ENCODE data around the gene BLCAP.

Gene BLCAP

DNA sequence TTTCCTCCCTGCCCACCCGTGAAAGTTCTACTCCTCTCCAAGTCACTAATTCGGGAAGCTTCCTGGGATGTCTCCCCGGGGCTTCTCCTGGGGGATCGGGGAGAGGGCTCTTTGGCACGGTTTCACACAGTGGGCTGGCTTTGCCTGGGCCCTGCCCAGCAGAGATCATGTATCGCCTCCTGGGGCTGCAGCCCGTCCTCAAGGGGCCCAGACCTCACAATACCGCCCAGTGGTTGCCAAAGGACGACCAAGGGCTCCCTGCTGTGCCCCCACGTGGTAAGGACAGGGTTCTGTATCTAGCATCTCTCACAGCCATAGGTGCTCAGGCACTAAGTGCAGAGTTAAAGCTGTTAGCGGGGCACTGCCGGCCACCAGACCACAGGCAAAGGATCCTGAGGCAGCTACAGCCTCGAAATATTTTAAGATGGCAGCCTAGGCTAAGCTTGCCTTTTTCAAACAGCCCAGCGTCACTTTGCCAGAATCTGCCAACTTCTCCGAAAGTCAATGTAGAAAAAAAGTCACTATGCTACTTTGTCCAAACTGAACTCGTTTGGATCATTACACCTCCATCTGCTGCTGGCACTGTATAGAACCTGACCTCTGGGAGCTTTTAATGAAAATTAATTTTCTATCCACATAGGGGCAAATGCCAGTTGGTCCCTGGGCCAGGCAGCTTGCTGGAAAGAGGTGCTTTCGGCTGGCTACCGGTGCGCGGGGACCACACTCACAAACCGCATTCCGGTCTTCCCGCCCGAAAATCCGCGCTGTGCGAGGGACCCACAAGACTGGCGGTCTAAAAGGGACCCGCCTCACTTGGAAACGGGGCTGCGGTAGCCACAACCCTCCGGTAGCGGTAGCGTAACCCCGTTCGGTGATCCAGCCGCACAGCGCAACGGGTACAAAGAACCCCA is 7.9 kb downstream of the BLCAP start:
- peaks cover 10% of the 10 kb centered on the region for H3K4me1 ChIP-seq
- no peak overlapping the region for H3K4me3 ChIP-seq (ENCODE audit: low read depth, low read length)
- peak; percentile 64 for DNase-seq
- peaks cover 21% of the 10 kb centered on the region for H3K36me3 ChIP-seq
- H3K27me3 ChIP-seq: no peaks in the 10 kb centered on the region
- 0 out of 2 replicates have a peak, but pooled peaks cover 2% of the 10 kb centered on the region for H3K9me3 ChIP-seq
- TF ChIP-seq, protein P1, sequence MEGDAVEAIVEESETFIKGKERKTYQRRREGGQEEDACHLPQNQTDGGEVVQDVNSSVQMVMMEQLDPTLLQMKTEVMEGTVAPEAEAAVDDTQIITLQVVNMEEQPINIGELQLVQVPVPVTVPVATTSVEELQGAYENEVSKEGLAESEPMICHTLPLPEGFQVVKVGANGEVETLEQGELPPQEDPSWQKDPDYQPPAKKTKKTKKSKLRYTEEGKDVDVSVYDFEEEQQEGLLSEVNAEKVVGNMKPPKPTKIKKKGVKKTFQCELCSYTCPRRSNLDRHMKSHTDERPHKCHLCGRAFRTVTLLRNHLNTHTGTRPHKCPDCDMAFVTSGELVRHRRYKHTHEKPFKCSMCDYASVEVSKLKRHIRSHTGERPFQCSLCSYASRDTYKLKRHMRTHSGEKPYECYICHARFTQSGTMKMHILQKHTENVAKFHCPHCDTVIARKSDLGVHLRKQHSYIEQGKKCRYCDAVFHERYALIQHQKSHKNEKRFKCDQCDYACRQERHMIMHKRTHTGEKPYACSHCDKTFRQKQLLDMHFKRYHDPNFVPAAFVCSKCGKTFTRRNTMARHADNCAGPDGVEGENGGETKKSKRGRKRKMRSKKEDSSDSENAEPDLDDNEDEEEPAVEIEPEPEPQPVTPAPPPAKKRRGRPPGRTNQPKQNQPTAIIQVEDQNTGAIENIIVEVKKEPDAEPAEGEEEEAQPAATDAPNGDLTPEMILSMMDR (IDR thresholded peaks at IDR 0.05; ENCODE audit: low read depth, low read length): peak; percentile 42

DNA sequence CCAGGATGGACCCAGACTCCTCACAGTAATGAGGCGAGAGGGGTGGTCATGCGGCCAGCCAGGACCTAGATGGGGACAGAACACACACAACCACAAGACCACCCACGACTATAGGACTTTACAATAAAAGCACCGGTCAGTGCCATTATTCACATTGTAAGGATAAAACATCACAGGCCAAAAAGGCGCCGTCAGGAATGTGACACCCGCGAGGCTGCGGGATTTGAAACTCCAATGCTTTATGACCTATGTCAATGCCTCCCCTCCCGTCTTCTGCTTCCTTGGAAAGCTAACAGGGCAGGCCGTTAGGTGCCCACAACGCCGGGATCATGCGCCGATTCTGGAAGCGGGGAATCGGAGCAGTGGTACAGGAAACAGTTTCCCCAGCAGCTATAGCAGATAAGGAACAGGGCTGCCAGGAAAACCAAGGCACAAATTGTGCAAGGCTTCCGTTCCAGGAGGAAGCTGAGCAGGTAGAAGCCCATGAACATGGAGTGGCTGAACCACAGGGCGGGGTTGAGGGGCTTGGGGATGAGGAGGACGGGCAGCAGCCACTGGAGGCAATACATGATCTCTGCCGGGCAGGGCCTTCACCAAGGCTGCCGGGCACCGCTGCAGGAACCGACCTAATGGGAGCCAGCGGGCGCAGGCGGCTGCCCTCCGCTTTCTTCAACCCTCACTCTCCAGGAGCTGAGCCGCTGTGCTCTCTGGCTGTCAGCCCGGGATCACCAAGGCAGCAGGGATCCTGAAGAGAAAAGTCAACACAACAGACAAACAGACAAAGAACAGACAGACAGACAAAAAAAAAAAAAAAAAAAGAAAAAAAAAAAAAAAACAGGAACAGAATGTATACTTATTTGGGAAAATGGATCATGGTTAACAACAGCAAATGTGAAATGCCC is 8.8 kb downstream of the BLCAP start:
- Histone ChIP-seq H3K4me3 (ENCODE audit: low read depth, low read length) (no peak overlapping the region), H3K9me3 (0 out of 2 replicates have a peak, but pooled peaks cover 2% of the 10 kb centered on the region), H3K4me1 (peaks cover 10% of the 10 kb centered on the region), H3K36me3 (peaks cover 21% of the 10 kb centered on the region), H3K27me3 (no peaks in the 10 kb centered on the region)
- DNase-seq: no peak
- TF ChIP-seq, protein P1 (IDR thresholded peaks at IDR 0.05; ENCODE audit: low read depth, low read length): no peak

DNA sequence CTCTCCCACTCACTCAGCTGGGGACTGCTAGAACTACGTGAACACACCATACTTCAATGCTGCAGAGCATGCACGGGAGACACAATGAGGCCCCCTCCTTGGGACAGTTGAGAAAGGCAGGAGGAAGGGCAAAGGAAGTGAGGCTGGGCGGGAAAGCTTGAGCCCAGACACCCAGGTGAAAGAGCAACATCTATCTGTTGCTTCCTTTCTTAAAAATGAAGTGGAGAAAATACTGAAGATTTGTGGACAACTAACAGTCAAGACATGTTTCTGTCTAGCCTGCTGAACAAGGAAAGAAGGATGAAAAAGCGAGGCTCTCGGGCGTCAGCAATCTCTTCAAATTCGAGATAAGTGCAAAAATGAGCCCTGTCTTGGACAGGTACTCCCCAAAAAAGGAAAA is 9.6 kb downstream of the BLCAP start:
- no peak overlapping the region for H3K4me3 ChIP-seq (ENCODE audit: low read depth, low read length)
- H3K4me1 ChIP-seq: peaks cover 10% of the 10 kb centered on the region
- DNase-seq: no peak
- H3K36me3 ChIP-seq: peaks cover 21% of the 10 kb centered on the region
- TF ChIP-seq, protein P1 (IDR thresholded peaks at IDR 0.05; ENCODE audit: low read depth, low read length): no peak
- H3K9me3 ChIP-seq: 0 out of 2 replicates have a peak, but pooled peaks cover 2% of the 10 kb centered on the region
- no peaks in the 10 kb centered on the region for H3K27me3 ChIP-seq

DNA sequence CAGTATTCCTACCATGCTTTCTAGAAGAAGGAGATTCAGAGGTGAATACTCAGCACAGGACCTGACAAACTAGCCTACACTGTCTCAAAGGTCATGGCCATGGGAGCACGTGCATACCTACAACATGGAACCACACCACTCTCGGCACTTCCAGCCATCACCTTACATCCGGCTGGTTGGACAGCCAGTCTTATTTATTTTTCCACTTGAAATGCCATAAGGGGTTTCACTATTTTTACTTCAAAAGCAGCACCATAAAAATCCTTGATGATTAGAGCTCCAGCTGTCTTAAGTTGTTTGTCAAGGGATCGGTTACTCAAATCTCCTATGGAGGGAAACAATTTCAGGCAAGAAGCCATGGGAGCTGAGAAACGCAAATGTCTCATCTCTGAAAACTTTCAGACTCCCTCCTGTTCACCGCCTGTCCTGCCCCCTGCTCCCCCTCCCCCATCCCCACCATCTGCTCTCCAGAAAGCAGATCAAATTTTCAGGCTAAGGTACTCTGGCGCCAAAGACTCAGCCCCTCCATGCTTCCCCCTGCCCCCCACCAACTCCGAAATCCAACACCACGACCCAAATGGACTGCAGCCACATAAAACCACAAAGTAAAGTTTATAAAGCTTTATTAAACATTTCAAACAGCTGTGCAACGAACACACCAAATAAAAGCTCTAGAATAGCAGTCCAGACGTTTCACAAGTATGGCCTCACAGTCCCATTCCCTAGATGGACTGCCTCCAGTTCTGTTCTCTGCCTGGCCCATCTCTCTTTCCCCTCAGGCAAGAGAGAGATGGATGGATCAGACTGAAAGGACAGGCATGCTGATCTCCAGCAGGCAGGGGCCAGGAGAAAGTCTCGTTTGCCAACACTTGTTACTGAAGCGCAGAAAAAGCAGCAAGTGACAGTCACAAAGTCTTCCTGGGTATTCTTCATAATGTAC is 10.6 kb downstream of the BLCAP start:
- H3K36me3 ChIP-seq: peaks cover 21% of the 10 kb centered on the region
- no peak overlapping the region for H3K4me3 ChIP-seq (ENCODE audit: low read depth, low read length)
- DNase-seq: no peak
- H3K27me3 ChIP-seq: no peaks in the 10 kb centered on the region
- TF ChIP-seq, protein P1 (IDR thresholded peaks at IDR 0.05; ENCODE audit: low read depth, low read length): no peak
- H3K4me1 ChIP-seq: peaks cover 10% of the 10 kb centered on the region
- 0 out of 2 replicates have a peak, but pooled peaks cover 2% of the 10 kb centered on the region for H3K9me3 ChIP-seq

DNA sequence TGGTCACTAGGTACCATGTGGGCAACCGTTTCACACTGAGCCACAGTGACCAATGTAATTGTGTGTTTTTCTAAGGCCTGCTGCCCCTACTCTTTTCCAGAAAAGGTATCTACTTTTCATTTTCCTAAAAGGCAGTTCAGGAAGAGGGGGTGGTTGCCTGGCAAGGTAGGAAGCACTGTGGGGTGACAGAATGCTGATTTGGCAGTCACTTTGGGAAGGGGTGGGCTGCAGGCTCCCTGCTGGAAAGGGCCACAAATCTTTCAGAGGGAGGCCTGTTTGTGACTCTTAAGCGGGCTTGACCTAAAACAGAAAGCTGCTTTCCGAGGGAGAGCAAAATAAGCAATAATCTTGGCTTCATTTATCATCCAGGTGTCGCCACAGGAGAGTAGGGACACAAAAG is 11.8 kb downstream of the BLCAP start:
- Histone ChIP-seq H3K9me3 (no peaks in the 10 kb centered on the region), H3K4me3 (ENCODE audit: low read depth, low read length) (no peak overlapping the region), H3K27me3 (no peaks in the 10 kb centered on the region), H3K36me3 (peaks cover 14% of the 10 kb centered on the region), H3K4me1 (peaks cover 10% of the 10 kb centered on the region)
- no peak for DNase-seq
- TF ChIP-seq, protein P1 (IDR thresholded peaks at IDR 0.05; ENCODE audit: low read depth, low read length): no peak

Measured in BE2C (cell line).